Retinal pigment epithelial cell (primary cell): Measurements from ENCODE around the gene CPNE6.
A peak's percentile ranks its signal among the peaks of the same experiment; 100 is the strongest.

Source experiments
- DNase-seq: peaks from one replicate; pipeline ENCODE4 v3.0.0-alpha.2; 2010; ENCODE audit warnings: low read depth
- H3K4me3 ChIP-seq: 2 replicates; pipeline ENCODE4 v1.5.1; 2011; ENCODE audit warnings: mild to moderate bottlenecking, low read length, control low read depth, moderate library complexity
- TF ChIP-seq, protein P1 (sequence below): conservative IDR thresholded peaks from 2 replicates; pipeline ENCODE4 v1.5.1; 2011; ENCODE audit warnings: low read depth, low read length, control low read depth, inconsistent platforms

Gene CPNE6

DNA sequence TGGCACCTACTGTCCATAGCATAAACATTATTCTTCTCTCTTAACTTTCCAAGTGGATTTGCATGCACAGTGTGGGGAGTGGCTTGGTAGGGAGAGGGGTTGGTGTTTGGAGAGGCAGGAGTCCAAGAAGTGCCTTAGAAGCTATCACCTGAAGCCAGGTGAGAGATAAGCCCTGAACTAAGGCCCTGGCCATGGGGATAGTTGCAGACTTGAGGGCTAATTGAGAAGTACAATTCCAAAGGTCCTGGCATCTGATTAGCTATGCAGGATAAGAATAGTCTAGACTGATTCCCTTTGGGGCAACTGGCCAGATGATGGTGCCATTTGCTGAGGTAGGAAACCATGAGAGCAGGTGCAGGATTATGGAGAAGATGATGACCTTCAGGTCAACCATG is 20.7 kb downstream of the CPNE6 start:
- DNase-seq: no peak
- H3K4me3 ChIP-seq: no peak overlapping the region
- TF ChIP-seq, protein P1, sequence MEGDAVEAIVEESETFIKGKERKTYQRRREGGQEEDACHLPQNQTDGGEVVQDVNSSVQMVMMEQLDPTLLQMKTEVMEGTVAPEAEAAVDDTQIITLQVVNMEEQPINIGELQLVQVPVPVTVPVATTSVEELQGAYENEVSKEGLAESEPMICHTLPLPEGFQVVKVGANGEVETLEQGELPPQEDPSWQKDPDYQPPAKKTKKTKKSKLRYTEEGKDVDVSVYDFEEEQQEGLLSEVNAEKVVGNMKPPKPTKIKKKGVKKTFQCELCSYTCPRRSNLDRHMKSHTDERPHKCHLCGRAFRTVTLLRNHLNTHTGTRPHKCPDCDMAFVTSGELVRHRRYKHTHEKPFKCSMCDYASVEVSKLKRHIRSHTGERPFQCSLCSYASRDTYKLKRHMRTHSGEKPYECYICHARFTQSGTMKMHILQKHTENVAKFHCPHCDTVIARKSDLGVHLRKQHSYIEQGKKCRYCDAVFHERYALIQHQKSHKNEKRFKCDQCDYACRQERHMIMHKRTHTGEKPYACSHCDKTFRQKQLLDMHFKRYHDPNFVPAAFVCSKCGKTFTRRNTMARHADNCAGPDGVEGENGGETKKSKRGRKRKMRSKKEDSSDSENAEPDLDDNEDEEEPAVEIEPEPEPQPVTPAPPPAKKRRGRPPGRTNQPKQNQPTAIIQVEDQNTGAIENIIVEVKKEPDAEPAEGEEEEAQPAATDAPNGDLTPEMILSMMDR: no peak

DNA sequence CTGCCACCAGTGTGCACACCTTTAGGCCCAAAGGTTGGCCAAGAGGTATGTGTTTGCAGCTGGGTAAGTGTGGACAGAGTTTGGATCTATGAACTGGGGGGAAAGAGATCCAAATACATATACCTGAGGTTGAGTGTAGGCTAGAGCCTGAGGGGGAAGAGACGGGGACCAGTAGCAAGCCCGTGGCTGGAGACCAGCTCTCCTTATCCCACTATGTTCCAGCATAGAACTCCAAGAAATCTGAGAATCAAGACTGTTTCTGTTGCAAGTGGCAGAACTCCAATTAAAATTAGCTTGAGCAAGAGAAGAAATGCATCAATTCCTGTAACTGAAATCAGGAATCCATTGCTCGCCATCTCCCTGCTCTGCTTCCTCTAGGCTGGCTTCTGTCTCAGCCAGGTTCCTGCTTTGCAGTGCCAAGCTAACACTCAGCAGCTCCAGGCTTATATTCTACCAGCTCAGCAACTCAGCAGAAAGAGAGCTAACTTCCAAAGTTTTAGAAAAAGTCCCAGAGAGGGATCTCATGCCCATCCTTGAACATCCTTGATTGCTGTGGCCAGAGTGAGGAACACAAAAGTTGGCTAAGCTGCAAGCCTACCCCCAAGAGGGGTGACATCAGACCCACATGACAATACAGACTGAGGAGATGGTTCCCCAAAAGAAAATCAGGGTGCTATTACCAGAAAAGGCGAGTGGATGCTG is 21.3 kb downstream of the CPNE6 start:
- TF ChIP-seq, protein P1: no peak
- DNase-seq: no peak
- H3K4me3 ChIP-seq: no peak overlapping the region

DNA sequence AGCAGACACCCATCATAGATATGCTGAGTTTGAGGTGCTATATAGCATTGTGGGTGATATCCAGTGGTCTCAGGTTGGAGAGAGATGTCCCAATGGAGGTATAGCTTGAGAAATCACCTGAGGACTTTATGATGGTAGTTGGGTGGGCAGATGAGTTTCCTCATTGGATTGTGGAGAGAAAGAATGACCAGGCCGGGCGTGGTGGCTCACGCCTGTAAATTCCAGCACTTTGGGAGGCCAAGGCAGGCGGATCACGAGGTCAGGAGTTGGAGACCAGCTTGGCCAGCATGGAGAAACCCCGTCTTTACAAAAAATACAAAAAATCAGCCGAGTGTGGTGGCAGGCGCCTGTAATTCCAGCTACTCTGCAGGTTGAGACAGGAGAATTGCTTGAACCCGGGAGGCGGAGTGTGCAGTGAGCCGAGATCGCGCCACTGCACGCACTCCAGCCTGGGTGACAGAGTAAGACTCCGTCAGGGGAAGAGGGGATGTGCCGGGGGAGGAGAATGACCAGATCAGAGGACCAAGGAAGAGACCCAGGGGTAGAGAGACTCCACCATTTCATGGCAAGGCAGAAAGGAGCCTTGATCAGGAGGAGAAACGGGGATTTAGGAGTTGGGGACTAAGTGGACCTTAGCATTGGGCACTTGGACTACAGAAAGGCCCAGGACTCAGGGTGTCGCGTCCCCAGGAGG is 22.0 kb downstream of the CPNE6 start:
- H3K4me3 ChIP-seq: no peak overlapping the region
- no peak for DNase-seq
- TF ChIP-seq, protein P1: no peak

DNA sequence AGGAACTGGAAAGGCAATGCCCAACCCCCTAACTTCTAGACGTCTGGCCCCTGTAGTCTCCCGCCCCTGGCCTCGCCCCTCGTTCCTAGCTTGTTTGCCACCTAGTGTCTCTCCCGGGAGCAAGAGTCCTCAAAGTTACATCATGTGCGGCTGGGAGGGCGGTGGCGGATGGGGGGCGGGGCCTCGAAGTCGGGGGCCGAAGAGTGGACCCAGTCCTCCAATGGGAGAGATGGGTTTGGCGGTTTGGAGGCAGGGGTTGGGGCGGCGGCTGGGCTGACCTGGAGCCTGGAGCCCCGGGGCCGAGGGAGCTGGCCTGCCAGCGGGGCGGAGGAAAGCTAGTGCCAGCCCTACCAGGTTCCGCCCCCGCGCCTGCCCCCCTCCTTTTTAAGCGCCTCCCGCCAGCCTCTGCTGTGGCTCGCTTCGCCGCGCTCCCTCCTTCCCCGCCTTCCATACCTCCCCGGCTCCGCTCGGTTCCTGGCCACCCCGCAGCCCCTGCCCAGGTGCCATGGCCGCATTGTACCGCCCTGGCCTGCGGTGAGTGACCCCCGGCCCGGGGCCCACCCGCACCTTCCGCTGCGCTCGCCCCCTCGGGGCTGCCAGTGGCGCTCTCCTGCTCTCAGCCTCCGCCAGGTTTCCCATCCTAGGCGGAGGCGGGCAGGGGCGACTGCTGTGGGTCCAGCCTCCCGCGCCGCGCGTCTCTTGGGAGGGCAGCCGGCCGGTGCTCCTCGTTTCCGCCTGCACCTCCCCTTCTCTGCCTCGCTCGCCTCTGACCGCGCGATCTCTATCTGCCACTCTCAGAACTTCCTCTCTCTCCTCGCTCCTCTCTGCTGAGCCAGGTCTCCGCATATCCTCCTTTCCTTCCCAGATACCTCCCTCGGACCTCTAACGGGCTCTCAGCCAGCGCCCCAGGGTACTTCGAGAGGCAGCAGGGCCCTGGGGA is 22.8 kb downstream of the CPNE6 start, which contains the start of gene PCK2:
TSS of gene PCK2 (plus strand) at position 411 of the 940 bp plus-strand sequence. CDS start at position 506, 95 bp downstream.
- DNase-seq: peak; percentile 39
- peak within 1 kb of the TSS; percentile 74 for H3K4me3 ChIP-seq
- TF ChIP-seq, protein P1: no peak

DNA sequence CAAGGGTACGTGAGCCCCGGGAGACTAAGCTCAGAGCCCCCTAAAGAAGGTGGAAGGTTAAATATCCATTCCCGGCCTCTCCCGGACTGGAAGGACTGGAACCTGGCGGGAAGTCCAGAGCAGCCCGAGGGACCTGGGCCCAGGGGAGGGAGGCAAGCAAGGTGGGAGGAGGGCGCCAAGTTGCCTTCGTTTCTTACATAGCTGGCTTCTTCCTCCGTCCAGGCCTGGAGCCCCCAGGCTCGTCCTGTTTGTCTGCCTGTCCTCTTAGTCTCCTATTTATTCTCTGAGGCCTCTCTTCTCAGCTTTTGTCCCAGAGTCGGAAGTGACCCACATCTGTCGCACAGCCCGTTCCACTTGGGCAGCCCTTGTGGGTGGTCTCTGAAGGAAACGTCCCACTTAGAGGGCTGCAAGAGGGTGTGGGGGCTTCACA is 23.5 kb downstream of the CPNE6 start:
- TF ChIP-seq, protein P1: no peak
- no peak for DNase-seq
- H3K4me3 ChIP-seq: peak overlapping the region; percentile 74

DNA sequence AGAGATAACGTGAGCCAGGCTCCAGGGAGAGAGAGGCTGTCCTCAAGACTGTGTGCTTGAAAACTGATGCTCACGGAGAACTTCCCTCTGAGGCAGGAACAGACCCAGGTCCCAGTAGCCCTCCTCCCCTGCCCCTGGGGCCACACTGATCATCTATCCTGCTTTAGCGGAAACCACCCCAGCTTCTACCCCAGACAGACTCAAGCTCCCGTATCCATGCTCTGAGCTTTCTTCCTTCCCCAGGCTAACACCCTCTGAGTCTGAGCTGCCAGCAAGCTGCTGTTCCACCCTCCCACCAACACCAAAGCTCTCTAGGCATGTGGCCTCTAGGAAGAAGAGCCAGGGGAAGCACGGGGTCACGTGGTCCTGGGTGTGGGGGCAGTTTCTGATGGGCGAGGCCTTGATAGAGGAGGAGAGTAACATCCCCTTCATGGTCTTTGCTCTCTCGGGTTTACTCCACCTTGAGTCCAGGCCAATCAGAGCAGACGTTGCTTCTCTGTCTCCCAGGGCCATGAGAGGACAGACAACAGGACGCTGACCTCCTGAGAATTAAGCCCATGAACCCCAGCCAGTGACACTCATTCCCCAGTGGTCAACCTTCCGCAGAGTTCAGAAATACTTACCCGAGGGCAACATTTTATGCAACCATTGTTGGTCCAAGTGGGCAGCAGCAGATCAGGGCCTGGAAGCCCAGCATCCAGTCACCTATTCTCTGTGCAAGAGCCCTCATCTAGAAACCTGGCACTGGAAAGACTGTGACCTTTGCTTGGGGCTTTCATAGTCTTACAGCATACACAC is 24.1 kb downstream of the CPNE6 start:
- no peak for DNase-seq
- peak overlapping the region; percentile 74 for H3K4me3 ChIP-seq
- TF ChIP-seq, protein P1: no peak
